Smooth muscle cell (in vitro differentiated cells): ENCODE results near the gene SEMA5A. TPM values are rescaled to one million over a fixed set of nuclear protein-coding genes. Genes with fewer than 3 reads are reported as not detected.

Source experiments
- DNase-seq: peaks from one replicate; lab custom pipeline; 2025; ENCODE audit not compliant: unreplicated experiment; lab: John Stamatoyannopoulos, UW
- H2AFZ ChIP-seq: fragments of 200-600 bp; sonication (generic); 2 replicates; pipeline ENCODE4 v1.6.0; 2016; ENCODE audit warnings: antibody characterized with exemption, low read depth, mild to moderate bottlenecking
- H3F3A ChIP-seq: fragments of 200-600 bp; sonication (generic); 2 replicates; pipeline ENCODE4 v1.6.0; 2017; ENCODE audit warnings: antibody characterized with exemption, low read depth
- H3K27ac ChIP-seq: fragments of 200-600 bp; sonication (generic); 2 replicates; pipeline ENCODE4 v1.5.1; 2016; ENCODE audit warnings: low read depth, mild to moderate bottlenecking
- H3K27me3 ChIP-seq: fragments of 200-600 bp; sonication (generic); 2 replicates; pipeline ENCODE4 v1.6.1; 2016; ENCODE audit warnings: low read depth, mild to moderate bottlenecking
- H3K36me3 ChIP-seq: fragments of 200-600 bp; sonication (generic); 2 replicates; pipeline ENCODE4 v1.5.1; 2016; ENCODE audit warnings: low read depth
- H3K4me1 ChIP-seq: fragments of 200-600 bp; sonication (generic); 2 replicates; pipeline ENCODE4 v1.5.1; 2016; ENCODE audit warnings: low read depth
- H3K4me2 ChIP-seq: fragments of 200-600 bp; sonication (generic); 2 replicates; pipeline ENCODE4 v1.6.0; 2016; ENCODE audit warnings: mild to moderate bottlenecking
- H3K4me3 ChIP-seq: fragments of 200-600 bp; sonication (generic); 2 replicates; pipeline ENCODE4 v1.5.1; 2016; ENCODE audit warnings: mild to moderate bottlenecking
- H3K79me2 ChIP-seq: fragments of 200-600 bp; sonication (generic); 2 replicates; pipeline ENCODE4 v1.6.0; 2016; ENCODE audit warnings: low read depth, mild to moderate bottlenecking
- H3K9ac ChIP-seq: fragments of 200-600 bp; sonication (generic); 2 replicates; pipeline ENCODE4 v1.6.0; 2016; ENCODE audit warnings: low read depth
- H3K9me3 ChIP-seq: fragments of 200-600 bp; sonication (generic); replicated peaks from 2 replicates; pipeline ENCODE4 v1.5.1; 2016; ENCODE audit warnings: low read depth
- H4K20me1 ChIP-seq: fragments of 200-600 bp; sonication (generic); 2 replicates; pipeline ENCODE4 v1.6.0; 2016; ENCODE audit warnings: low read depth
- WGBS: methylation state at CpG from one replicate; pipeline ENCODE4 v1.1.7; 2016; ENCODE audit warnings: low lambda C conversion rate; 5-methylcytosine and 5-hydroxymethylcytosine counted together
- polyA plus RNA-seq: library from polyadenylated mRNA; unstranded; fragments of >200 nt; fragmentation: Nextera tagmentation; extraction: Ambion mirVana; gene quantifications from 2 replicates; pipeline ENCODE4 v1.2.1, GENCODE V29; 2016
- total RNA-seq: library from RNA; depleted of rRNA; stranded (reverse); fragments of >200 nt; gene quantifications from 2 replicates; pipeline ENCODE4 v1.2.3, GENCODE V29; 2014
- TF ChIP-seq, protein P1 (sequence below): fragments of 200-600 bp; sonication (generic); IDR thresholded peaks from 2 replicates; pipeline ENCODE4 v1.5.1; 2017; ENCODE audit warnings: borderline replicate concordance, mild to moderate bottlenecking, antibody characterized with exemption; ENCODE audit not compliant: insufficient read depth, poor library complexity, severe bottlenecking

SEMA5A gene
- total and polyA plus RNA-seq, 2 experiments from 2014 or later = 21.6 to 65.1 TPM

DNA sequence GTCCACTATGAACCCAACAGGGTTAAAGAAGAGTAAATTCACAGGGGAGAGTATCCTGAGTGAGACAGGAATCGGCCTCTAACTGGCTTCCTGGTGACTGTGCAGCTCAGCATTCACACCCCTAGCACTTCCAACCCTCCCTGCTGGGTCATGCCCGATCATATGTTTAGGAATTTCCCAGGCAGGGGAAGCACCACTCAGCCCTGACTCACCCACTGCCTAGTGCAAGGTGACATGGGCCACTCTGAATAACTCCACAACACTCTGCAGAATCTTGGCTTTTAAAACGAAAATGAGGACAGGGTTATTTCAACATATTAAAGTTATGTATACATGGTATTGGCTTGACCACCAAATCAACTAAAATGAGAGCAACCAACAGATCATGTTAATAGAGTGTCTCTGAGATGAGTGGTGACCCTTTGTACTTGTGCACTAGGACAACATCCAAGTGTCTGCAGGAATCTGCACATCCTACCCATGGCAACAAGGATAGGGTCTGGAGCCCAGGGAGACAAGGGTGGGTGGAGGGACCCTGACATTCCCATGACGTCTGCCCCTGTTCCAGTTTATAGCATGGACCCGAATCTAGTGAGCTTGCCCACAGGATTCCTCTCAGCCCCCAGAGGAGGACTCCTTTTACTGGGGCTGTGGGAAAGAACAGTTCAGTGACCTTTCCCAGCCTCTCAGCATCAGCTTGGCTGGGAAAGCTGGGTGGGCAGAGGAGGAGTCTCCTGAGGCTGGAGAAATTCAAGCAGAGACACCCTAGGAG is 485.8 kb downstream of the SEMA5A start:
- H3K4me2 ChIP-seq = peak overlapping the region; percentile 32

DNA sequence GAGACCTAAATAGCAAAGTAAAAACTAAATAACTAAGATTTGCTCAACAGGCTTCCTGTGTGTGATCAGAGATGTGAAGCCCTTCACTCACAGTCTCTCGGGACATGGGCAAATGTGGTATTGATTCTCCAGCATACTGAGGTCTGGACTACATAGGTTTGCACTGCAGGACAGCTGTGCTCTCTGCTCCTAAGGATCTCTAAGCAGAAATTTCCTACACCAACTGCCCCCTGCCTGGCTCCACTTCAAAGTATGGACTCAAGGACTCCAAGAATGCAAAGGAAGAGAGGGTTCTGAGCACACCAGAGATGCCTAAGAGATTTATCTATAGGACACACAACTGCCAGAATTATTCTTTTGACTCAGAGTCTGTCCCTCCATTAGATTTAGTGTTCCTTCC is 487.2 kb downstream of the SEMA5A start:
- TF ChIP-seq, protein P1, sequence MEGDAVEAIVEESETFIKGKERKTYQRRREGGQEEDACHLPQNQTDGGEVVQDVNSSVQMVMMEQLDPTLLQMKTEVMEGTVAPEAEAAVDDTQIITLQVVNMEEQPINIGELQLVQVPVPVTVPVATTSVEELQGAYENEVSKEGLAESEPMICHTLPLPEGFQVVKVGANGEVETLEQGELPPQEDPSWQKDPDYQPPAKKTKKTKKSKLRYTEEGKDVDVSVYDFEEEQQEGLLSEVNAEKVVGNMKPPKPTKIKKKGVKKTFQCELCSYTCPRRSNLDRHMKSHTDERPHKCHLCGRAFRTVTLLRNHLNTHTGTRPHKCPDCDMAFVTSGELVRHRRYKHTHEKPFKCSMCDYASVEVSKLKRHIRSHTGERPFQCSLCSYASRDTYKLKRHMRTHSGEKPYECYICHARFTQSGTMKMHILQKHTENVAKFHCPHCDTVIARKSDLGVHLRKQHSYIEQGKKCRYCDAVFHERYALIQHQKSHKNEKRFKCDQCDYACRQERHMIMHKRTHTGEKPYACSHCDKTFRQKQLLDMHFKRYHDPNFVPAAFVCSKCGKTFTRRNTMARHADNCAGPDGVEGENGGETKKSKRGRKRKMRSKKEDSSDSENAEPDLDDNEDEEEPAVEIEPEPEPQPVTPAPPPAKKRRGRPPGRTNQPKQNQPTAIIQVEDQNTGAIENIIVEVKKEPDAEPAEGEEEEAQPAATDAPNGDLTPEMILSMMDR = no peak
- no peak overlapping the region for H3K9ac ChIP-seq
- H3K27ac ChIP-seq = peak overlapping the region; percentile 79
- 95% methylated on average over 1 of the region's 1 CpG for WGBS
- no peaks in the 10 kb centered on the region for H3K27me3 ChIP-seq
- no peaks in the 10 kb centered on the region for H3K36me3 ChIP-seq
- H3F3A ChIP-seq = peaks cover 4% of the 10 kb centered on the region
- H3K4me1 ChIP-seq = peaks cover 6% of the 10 kb centered on the region
- H3K4me2 ChIP-seq = no peak overlapping the region
- H3K4me3 ChIP-seq = no peak overlapping the region
- no peaks in the 10 kb centered on the region for H3K79me2 ChIP-seq
- H2AFZ ChIP-seq = no peak overlapping the region
- no peaks in the 10 kb centered on the region for H3K9me3 ChIP-seq
- DNase-seq = no peak
- H4K20me1 ChIP-seq = no peaks in the 10 kb centered on the region

More for the DNA sequence above, 485.8 kb downstream of the SEMA5A start:
- Histone ChIP-seq H3K4me1 (peaks cover 6% of the 10 kb centered on the region), H3K27me3 (no peaks in the 10 kb centered on the region), H2AFZ (no peak overlapping the region), H3K9ac (peak overlapping the region; percentile 22), H3K9me3 (no peaks in the 10 kb centered on the region), H3K4me3 (no peak overlapping the region), H3K79me2 (no peaks in the 10 kb centered on the region), H4K20me1 (no peaks in the 10 kb centered on the region), H3K27ac (peak overlapping the region; percentile 79), H3F3A (peaks cover 4% of the 10 kb centered on the region), H3K36me3 (peaks cover 9% of the 10 kb centered on the region)
- no peak for DNase-seq
- WGBS = 55% methylated on average over 5 of the region's 5 CpGs
- TF ChIP-seq, protein P1 = no peak

DNA sequence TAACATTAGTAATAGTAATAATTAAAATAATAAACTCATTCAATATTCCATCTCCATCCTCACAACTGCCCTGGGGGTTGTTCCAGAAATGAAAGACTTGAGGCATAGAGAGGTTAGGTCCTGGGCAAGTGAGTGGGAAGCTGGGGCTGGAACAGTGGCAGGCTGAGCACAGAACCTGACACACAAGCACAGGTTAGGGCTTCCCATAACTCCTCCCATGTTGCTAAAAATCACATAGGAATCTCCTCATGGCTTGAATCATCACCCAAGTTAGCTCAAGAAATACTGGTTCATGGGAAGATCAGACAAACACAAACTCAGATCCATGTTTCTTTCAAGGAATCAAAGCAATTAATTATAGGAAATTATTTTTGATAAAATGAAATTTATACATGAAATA is 487.7 kb downstream of the SEMA5A start:
- Histone ChIP-seq H3K9me3 (no peaks in the 10 kb centered on the region), H3K4me2 (no peak overlapping the region), H3K4me3 (no peak overlapping the region), H3K36me3 (no peaks in the 10 kb centered on the region), H3F3A (peaks cover 4% of the 10 kb centered on the region), H4K20me1 (no peaks in the 10 kb centered on the region), H3K27me3 (no peaks in the 10 kb centered on the region), H3K4me1 (peaks cover 6% of the 10 kb centered on the region), H2AFZ (no peak overlapping the region), H3K79me2 (no peaks in the 10 kb centered on the region), H3K27ac (peak overlapping the region; percentile 79), H3K9ac (no peak overlapping the region)
- no peak for DNase-seq
- TF ChIP-seq, protein P1 = no peak
